ENCODE results near the gene MZF1. TPM values are rescaled to one million over a fixed set of nuclear protein-coding genes. Genes with fewer than 3 reads are reported as not detected.
A peak's percentile ranks its signal among the peaks of the same experiment; 100 is the strongest.

MZF1 gene
- total RNA-seq, 1 experiment from 2014 or later = 33.0 TPM

- Histone ChIP-seq H3K9me3 (ENCODE audit: control insufficient read depth in 1 of 2, insufficient read depth in 1 of 2, low read depth in 1 of 2, low read length in 2 of 2) (no peaks in the 10 kb centered on the region), H3K36me3 (ENCODE audit: control insufficient read depth in 1 of 2, insufficient read depth in 2 of 2, low read length in 2 of 2) (peaks cover 13 to 26% of the 10 kb centered on the region in 2 experiments; a peak in 3 of 4 replicates), H3K79me2 (ENCODE audit: insufficient read depth, low read length) (peaks cover 58% of the 10 kb centered on the region), H3K27me3 (ENCODE audit: insufficient read depth, low read length) (no peaks in the 10 kb centered on the region), H3K27ac (ENCODE audit: low read depth, low read length) (peak overlapping the region; percentile 98; the same call in 1 of the 2 replicates), H3K4me2 (ENCODE audit: low read length) (peak overlapping the region; percentile 92), H3K4me3 (replicated peaks in 1 of 2; ENCODE audit: low read depth in 1 of 2, low read length in 2 of 2) (peak overlapping the region; percentile 91 to 93; a peak in 2 of 4 replicates), H3K9ac (ENCODE audit: low read length) (peak overlapping the region; percentile 94; the same call in 1 of the 2 replicates), H3K4me1 (ENCODE audit: control insufficient read depth in 1 of 2, insufficient read depth in 2 of 2, low read length in 2 of 2) (peaks cover 26 to 52% of the 10 kb centered on the region in 2 experiments), H3K9me2 (ENCODE audit: insufficient read depth) (no peaks in the 10 kb centered on the region), H4K20me1 (ENCODE audit: insufficient read depth) (no peaks in the 10 kb centered on the region; the same call in 1 of the 2 replicates), H2AFZ (ENCODE audit: low read depth, low read length, poor library complexity, severe bottlenecking) (no peak overlapping the region)
- no peak for TF ChIP-seq EZH2phosphoT487 (IDR thresholded peaks at IDR 0.05; ENCODE audit: borderline replicate concordance)
- intact Hi-C loops (cut with micrococcal nuclease) = no loop called here
- ChIA-PET CTCF (interaction anchor here (2.4 kb wide), 1 partner anchor 36 kb away, joined by 20 read pairs; the partner anchor contains the start of gene ZBTB45), POLR2A (interaction anchor here (1.2 to 3.3 kb wide), 5 partner anchors 9 to 36 kb away, joined by 3 to 33 read pairs (median 8); partner anchors contain the start of genes MZF1, TRIM28 and ZBTB45), RAD21 (ENCODE audit: low non-redundant PET in 1 of 2, low total read pairs in 2 of 2, uncharacterized antibody in 2 of 2, unreplicated experiment in 2 of 2) (interaction anchor here in 1 of 2 experiments (1.7 kb wide), 1 partner anchor 37 kb away, joined by 6 read pairs; the partner anchor contains the start of gene ZBTB45)
- TSS peak; percentile 14 for BruUV-seq (replicated peaks)
- ATAC-seq (no peak), DNase-seq (ENCODE audit: low read depth, low spot score) (no peak)
Observed at GRCh38 chr19:58555920-58556621, 17.1 kb downstream of the MZF1 start.

- peaks cover 58% of the 10 kb centered on the region for H3K79me2 ChIP-seq (ENCODE audit: insufficient read depth, low read length)
- ATAC-seq = no peak
- H3K36me3 ChIP-seq (ENCODE audit: control insufficient read depth in 1 of 2, insufficient read depth in 2 of 2, low read length in 2 of 2) = peaks cover 18 to 32% of the 10 kb centered on the region in 2 experiments; a peak in 3 of 4 replicates
- H2AFZ ChIP-seq (ENCODE audit: low read depth, low read length, poor library complexity, severe bottlenecking) = no peak overlapping the region
- no peaks in the 10 kb centered on the region; the same call in 1 of the 2 replicates for H4K20me1 ChIP-seq (ENCODE audit: insufficient read depth)
- RAD21 ChIA-PET (ENCODE audit: low non-redundant PET in 1 of 2, low total read pairs in 2 of 2, uncharacterized antibody in 2 of 2, unreplicated experiment in 2 of 2) = interaction anchor here in 1 of 2 experiments (1.6 to 1.7 kb wide), 2 partner anchors 36 to 41 kb away, joined by 3 to 6 read pairs; partner anchors contain the start of gene ZBTB45
- DNase-seq (ENCODE audit: low read depth, low spot score) = no peak
- H3K9me2 ChIP-seq (ENCODE audit: insufficient read depth) = no peaks in the 10 kb centered on the region
- intact Hi-C loops (cut with micrococcal nuclease) = no loop called here
- H3K9me3 ChIP-seq (ENCODE audit: control insufficient read depth in 1 of 2, insufficient read depth in 1 of 2, low read depth in 1 of 2, low read length in 2 of 2) = no peaks in the 10 kb centered on the region
- no peaks in the 10 kb centered on the region for H3K27me3 ChIP-seq (ENCODE audit: insufficient read depth, low read length)
- peaks cover 25 to 50% of the 10 kb centered on the region in 2 experiments for H3K4me1 ChIP-seq (ENCODE audit: control insufficient read depth in 1 of 2, insufficient read depth in 2 of 2, low read length in 2 of 2)
- POLR2A ChIA-PET = interaction anchor here (0.8 to 3.3 kb wide), 7 partner anchors 8 to 41 kb away, joined by 3 to 33 read pairs (median 8); partner anchors contain the start of genes MZF1, TRIM28 and ZBTB45
- TF ChIP-seq ZFX (IDR thresholded peaks at IDR 0.05) = no peak
- no peak for TF ChIP-seq RAD21 (IDR thresholded peaks at IDR 0.05; ENCODE audit: low read depth)
- no peak for TF ChIP-seq JUND (IDR thresholded peaks at IDR 0.05)
- no peak for TF ChIP-seq CEBPB (IDR thresholded peaks at IDR 0.05; ENCODE audit: low read depth)
- no peak for TF ChIP-seq EGR1 (IDR thresholded peaks at IDR 0.05; ENCODE audit: low read depth)
- no peak for TF ChIP-seq POLR2AphosphoS5 (IDR thresholded peaks at IDR 0.05; ENCODE audit: low read depth, low read length)
- TF ChIP-seq CBX3 (IDR thresholded peaks at IDR 0.05; ENCODE audit: low read depth) = no peak
- TF ChIP-seq ELF1 (IDR thresholded peaks at IDR 0.05; ENCODE audit: borderline replicate concordance, low read depth) = no peak
- TF ChIP-seq FOSL1 (IDR thresholded peaks at IDR 0.05; ENCODE audit: low read depth) = no peak
- no peak for TF ChIP-seq POLR2A (IDR thresholded peaks at IDR 0.05; ENCODE audit: borderline replicate concordance, extremely low read depth, insufficient read depth, insufficient read length)
- TF ChIP-seq SIN3A (IDR thresholded peaks at IDR 0.05; ENCODE audit: low read depth) = no peak
- TF ChIP-seq ATF3 (IDR thresholded peaks at IDR 0.05) = no peak
- TSS peak; percentile 7 for BruUV-seq (replicated peaks)
- peak overlapping the region; percentile 92 for H3K4me2 ChIP-seq (ENCODE audit: low read length)
- CTCF ChIA-PET = interaction anchor here (2.4 kb wide), 1 partner anchor 35 kb away, joined by 20 read pairs; the partner anchor contains the start of gene ZBTB45
- H3K27ac ChIP-seq (ENCODE audit: low read depth, low read length) = peak overlapping the region; percentile 82
- peak overlapping the region; percentile 91 to 93 for H3K4me3 ChIP-seq (replicated peaks in 1 of 2; ENCODE audit: low read depth in 1 of 2, low read length in 2 of 2)
- peak overlapping the region; percentile 94 for H3K9ac ChIP-seq (ENCODE audit: low read length)
Observed at GRCh38 chr19:58555369-58555885, 17.7 kb downstream of the MZF1 start.

Measured in HCT116 (cell line).